ENCODE data around the gene DRG2. TPM values are rescaled to one million over a fixed set of nuclear protein-coding genes. Genes with fewer than 3 reads are reported as not detected.

DRG2 gene
- total and polyA plus RNA-seq, 4 donors, result 28.6 to 41.3 (median 35.6) TPM

DNA sequence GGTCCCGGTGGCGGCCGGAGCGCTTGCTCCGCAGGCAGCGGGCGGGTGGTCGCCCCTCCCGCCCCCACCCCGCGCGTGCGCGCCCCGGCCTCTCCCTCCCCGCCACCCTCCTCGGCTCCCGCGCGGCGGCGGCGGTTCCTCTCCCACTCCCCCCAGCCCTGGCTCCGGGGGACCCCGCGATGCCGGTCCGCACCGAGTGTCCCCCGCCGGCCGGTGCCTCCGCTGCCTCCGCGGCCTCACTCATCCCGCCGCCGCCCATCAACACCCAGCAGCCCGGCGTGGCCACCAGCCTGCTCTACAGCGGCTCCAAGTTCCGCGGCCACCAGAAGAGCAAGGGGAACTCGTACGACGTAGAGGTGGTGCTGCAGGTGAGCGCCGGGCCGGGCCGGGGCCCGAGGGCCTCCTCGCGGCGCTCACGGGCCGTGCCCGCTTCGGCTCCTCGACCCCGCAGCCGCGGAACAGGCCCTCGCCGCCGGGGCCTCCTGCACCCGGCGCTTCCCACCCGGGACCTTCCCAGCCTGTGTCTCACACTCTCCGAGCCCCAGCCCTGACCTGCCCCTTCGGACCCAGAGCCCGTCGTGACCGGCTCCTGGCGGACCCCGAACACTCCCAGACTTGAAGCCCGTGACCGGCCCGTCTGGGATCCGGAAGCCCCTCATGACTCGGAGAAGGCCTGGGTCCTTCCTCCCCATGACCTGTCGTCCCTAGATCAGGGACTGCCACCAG lies 48.0 kb upstream of the DRG2 start:
- H3K4me3 ChIP-seq, result peak overlapping the region; percentile 87
- WGBS, 2 donors, result 0 to 1% methylated on average over 43 to 81 of the region's 81 CpGs
- H3K36me3 ChIP-seq (ENCODE audit: control insufficient read depth in 4 of 4, insufficient read depth in 4 of 4, low read length in 4 of 4), result peaks cover 0 to 4% (median 1%) of the 10 kb centered on the region in 4 donors
- H3K27ac ChIP-seq (ENCODE audit: low read depth in 1 of 2, low read length in 1 of 2), result peak overlapping the region; percentile 58 to 85
- DNase-seq, result peak in 1 of 3 donors; percentile 14
- no peaks in the 10 kb centered on the region for H3K27me3 ChIP-seq (ENCODE audit: control insufficient read depth in 3 of 3, insufficient read depth in 3 of 3, low read length in 2 of 3)
- no peaks in the 10 kb centered on the region for H3K9me3 ChIP-seq (ENCODE audit: control insufficient read depth in 4 of 4, insufficient read depth in 3 of 4, low read length in 3 of 4)
- peaks cover 6 to 28% (median 15%) of the 10 kb centered on the region in 5 donors for H3K4me1 ChIP-seq (ENCODE audit: control insufficient read depth in 5 of 5, insufficient read depth in 5 of 5, low read length in 5 of 5)
- ATAC-seq (ENCODE audit: insufficient read depth, low FRiP score), result peak; percentile 30
- H3K9ac ChIP-seq (ENCODE audit: insufficient read depth in 1 of 2, low read length in 2 of 2), result peak overlapping the region; percentile 5 to 46
- TF ChIP-seq, protein P1, sequence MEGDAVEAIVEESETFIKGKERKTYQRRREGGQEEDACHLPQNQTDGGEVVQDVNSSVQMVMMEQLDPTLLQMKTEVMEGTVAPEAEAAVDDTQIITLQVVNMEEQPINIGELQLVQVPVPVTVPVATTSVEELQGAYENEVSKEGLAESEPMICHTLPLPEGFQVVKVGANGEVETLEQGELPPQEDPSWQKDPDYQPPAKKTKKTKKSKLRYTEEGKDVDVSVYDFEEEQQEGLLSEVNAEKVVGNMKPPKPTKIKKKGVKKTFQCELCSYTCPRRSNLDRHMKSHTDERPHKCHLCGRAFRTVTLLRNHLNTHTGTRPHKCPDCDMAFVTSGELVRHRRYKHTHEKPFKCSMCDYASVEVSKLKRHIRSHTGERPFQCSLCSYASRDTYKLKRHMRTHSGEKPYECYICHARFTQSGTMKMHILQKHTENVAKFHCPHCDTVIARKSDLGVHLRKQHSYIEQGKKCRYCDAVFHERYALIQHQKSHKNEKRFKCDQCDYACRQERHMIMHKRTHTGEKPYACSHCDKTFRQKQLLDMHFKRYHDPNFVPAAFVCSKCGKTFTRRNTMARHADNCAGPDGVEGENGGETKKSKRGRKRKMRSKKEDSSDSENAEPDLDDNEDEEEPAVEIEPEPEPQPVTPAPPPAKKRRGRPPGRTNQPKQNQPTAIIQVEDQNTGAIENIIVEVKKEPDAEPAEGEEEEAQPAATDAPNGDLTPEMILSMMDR (IDR thresholded peaks at IDR 0.05; ENCODE audit: control extremely low read depth, extremely low read depth), result no peak

DNA sequence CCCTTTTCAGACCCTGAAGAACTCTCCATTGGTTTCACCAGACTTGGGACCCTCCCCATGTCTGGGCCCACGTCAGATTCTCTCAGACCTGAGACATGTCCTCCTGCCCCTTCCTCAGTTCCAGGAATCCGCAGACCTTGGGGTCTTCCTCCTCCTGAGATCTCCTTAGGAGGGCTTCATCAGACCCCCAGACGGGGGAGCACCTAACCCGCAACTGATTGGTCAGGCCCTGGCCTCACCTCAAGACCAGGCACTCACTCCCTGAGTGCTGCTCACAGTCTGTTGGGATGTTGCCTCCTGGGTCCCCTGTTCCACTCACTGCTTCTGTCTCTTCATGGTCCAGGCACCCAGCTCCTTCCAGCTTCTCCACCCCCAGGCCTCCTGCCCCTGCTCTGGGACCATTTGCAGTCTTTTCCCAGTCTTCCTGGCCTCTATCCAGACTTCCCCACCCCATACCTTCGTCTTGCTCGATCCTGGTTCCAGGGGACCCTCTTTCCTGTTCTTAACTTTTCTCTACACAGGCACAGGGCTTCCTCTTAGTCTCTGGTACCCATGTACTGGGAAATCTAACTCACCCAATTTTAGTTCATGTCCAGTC lies 47.4 kb upstream of the DRG2 start:
- DNase-seq, result no peak
- ATAC-seq (ENCODE audit: insufficient read depth, low FRiP score), result no peak
- Histone ChIP-seq H3K27ac (ENCODE audit: low read depth in 1 of 2, low read length in 1 of 2) (peak overlapping the region in 1 of 2 donors; percentile 58), H3K4me1 (ENCODE audit: control insufficient read depth in 5 of 5, insufficient read depth in 5 of 5, low read length in 5 of 5) (peaks cover 6 to 28% (median 15%) of the 10 kb centered on the region in 5 donors), H3K36me3 (ENCODE audit: control insufficient read depth in 4 of 4, insufficient read depth in 4 of 4, low read length in 4 of 4) (peaks cover 0 to 9% (median 3%) of the 10 kb centered on the region in 4 donors), H3K27me3 (ENCODE audit: control insufficient read depth in 3 of 3, insufficient read depth in 3 of 3, low read length in 2 of 3) (no peaks in the 10 kb centered on the region), H3K9me3 (ENCODE audit: control insufficient read depth in 4 of 4, insufficient read depth in 3 of 4, low read length in 3 of 4) (no peaks in the 10 kb centered on the region), H3K9ac (ENCODE audit: insufficient read depth in 1 of 2, low read length in 2 of 2) (peak overlapping the region in 1 of 2 donors; percentile 46), H3K4me3 (peak overlapping the region; percentile 87)
- 23 to 28% methylated on average over 6 of the region's 6 CpGs for WGBS, 2 donors
- TF ChIP-seq, protein P1 (IDR thresholded peaks at IDR 0.05; ENCODE audit: control extremely low read depth, extremely low read depth), result no peak

GRCh38 chr17:18041776-18042175 lies 46.0 kb upstream of the DRG2 start:
- no peak overlapping the region for H3K9ac ChIP-seq (ENCODE audit: insufficient read depth in 1 of 2, low read length in 2 of 2)
- H3K27me3 ChIP-seq (ENCODE audit: control insufficient read depth in 3 of 3, insufficient read depth in 3 of 3, low read length in 2 of 3), result no peaks in the 10 kb centered on the region
- TF ChIP-seq, protein P1 (IDR thresholded peaks at IDR 0.05; ENCODE audit: control extremely low read depth, extremely low read depth), result no peak
- H3K36me3 ChIP-seq (ENCODE audit: control insufficient read depth in 4 of 4, insufficient read depth in 4 of 4, low read length in 4 of 4), result peaks cover 3 to 12% (median 4%) of the 10 kb centered on the region in 4 donors
- no peaks in the 10 kb centered on the region for H3K9me3 ChIP-seq (ENCODE audit: control insufficient read depth in 4 of 4, insufficient read depth in 3 of 4, low read length in 3 of 4)
- no peak overlapping the region for H3K27ac ChIP-seq (ENCODE audit: low read depth in 1 of 2, low read length in 1 of 2)
- DNase-seq (no peak), ATAC-seq (ENCODE audit: insufficient read depth, low FRiP score) (no peak)
- no peak overlapping the region for H3K4me3 ChIP-seq
- WGBS, 2 donors, result 45 to 47% methylated on average over 1 of the region's 1 CpG
- peaks cover 6 to 28% (median 15%) of the 10 kb centered on the region in 5 donors for H3K4me1 ChIP-seq (ENCODE audit: control insufficient read depth in 5 of 5, insufficient read depth in 5 of 5, low read length in 5 of 5)
